Small intestine (tissue), 7 donors: ENCODE measurements around the gene HDGF. TPM values are rescaled to one million over a fixed set of nuclear protein-coding genes. Genes with fewer than 3 reads are reported as not detected.

Experiments used
- DNase-seq, 2 donors: peaks; one replicate each; pipeline versions ENCODE4 v3.0.0 to v3.0.0-alpha.2; 2013
- FAIRE-seq: peaks from 2 replicates; lab custom pipeline; 2012; peaks lifted over from hg19 to GRCh38; lab: Jason Lieb, UNC
- H3K27ac ChIP-seq, 3 donors: one replicate each; pipeline ENCODE4 v1.5.1; 2013; ENCODE audit warnings: low read length in 2 of 3, mild to moderate bottlenecking in 2 of 3, control low read depth in 1 of 3, inconsistent platforms in 1 of 3, low read depth in 1 of 3, moderate library complexity in 1 of 3
- H3K27me3 ChIP-seq, 3 donors: one replicate each; pipeline ENCODE4 v1.6.1; 2013; ENCODE audit warnings: low read length in 3 of 3, inconsistent platforms in 1 of 3; ENCODE audit not compliant: control insufficient read depth in 3 of 3, insufficient read depth in 3 of 3
- H3K36me3 ChIP-seq, 3 donors: one replicate each; pipeline ENCODE4 v1.6.1; 2013; ENCODE audit warnings: low read length in 3 of 3, inconsistent platforms in 1 of 3, low read depth in 1 of 3, mild to moderate bottlenecking in 1 of 3, moderate library complexity in 1 of 3; ENCODE audit not compliant: control insufficient read depth in 3 of 3, insufficient read depth in 2 of 3
- H3K4me1 ChIP-seq, 3 donors: one replicate each; pipeline ENCODE4 v1.6.1; 2013; ENCODE audit warnings: low read length in 2 of 3, inconsistent platforms in 1 of 3, low read depth in 1 of 3, mild to moderate bottlenecking in 1 of 3, moderate library complexity in 1 of 3; ENCODE audit not compliant: control insufficient read depth in 3 of 3, insufficient read depth in 2 of 3
- H3K4me3 ChIP-seq, 3 donors: one replicate each; pipeline ENCODE4 v1.5.1; 2013; ENCODE audit warnings: low read length in 3 of 3, control low read depth in 1 of 3, inconsistent platforms in 1 of 3, low read depth in 1 of 3, mild to moderate bottlenecking in 1 of 3, moderate library complexity in 1 of 3
- H3K9me3 ChIP-seq, 2 donors: one replicate each; pipeline ENCODE4 v1.6.1; 2013; ENCODE audit warnings: low read depth in 1 of 2, low read length in 1 of 2; ENCODE audit not compliant: control insufficient read depth in 2 of 2, insufficient read depth in 1 of 2
- WGBS, 3 donors: extraction: QIAGEN DNeasy Blood & Tissue Kit; methylation state at CpG; one replicate each; pipeline ENCODE4 v1.1.7; 2013; 5-methylcytosine and 5-hydroxymethylcytosine counted together
- polyA plus RNA-seq, 4 donors: library from polyadenylated mRNA; stranded (reverse) in 3 of 4; unstranded in 1 of 4; fragments of 200-250 nt in 3 of 4; fragments of 120-200 nt in 1 of 4; gene quantifications; one replicate each; pipeline versions ENCODE4 v1.2.1 to v1.2.3, GENCODE V29; 2013
- donor health status: healthy with polysubstance abuse.
- donor health status: control.
- donor health status: control.
- donor health status: Bipolar disorder and iron deficiency.
- donor health status: healthy.

HDGF gene
- polyA plus RNA-seq, 4 donors: 244 to 308 (median 277) TPM

DNA sequence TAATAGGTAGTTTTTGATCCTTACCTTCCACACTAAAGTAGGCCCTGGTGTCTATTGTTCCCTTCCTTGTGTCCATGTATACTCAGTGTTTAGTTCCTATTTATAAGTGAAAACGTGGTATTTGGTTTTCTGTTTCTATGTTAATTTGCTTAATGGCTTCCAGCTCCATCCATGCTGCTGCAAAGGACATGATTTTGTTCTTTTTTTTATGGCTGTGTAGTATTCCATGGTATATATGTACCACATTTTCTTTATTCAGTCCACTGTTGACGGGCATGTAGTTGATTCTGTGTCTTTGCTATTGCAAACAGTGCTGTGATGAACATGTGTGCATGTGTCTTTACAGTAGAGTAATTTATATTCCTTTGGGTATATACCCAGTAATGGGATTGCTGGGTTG, 36.7 kb upstream of the HDGF start:
- Histone ChIP-seq H3K9me3 (no peaks in the 10 kb centered on the region), H3K27ac (no peak overlapping the region), H3K36me3 (peaks cover 24 to 67% (median 24%) of the 10 kb centered on the region in 3 donors), H3K4me3 (no peak overlapping the region), H3K4me1 (no peaks in the 10 kb centered on the region), H3K27me3 (no peaks in the 10 kb centered on the region)
- no peak for FAIRE-seq
- 93 to 96% (median 94%) methylated on average over 2 of the region's 2 CpGs for WGBS, 3 donors
- DNase-seq: no peak

DNA sequence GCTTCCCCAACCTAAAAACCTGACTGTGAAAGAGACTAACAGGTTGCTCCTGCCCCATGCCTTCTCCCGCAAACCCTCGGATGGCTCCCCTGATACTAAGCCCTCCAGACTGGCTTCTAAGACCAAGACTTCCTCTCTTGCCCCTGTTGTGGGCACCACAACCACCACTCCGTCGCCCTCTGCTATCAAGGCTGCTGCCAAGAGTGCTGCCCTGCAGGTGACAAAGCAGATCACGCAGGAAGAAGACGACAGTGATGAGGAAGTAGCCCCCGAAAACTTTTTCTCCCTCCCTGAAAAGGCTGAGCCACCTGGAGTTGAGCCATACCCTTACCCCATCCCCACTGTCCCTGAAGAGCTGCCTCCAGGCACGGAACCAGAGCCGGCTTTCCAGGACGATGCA, 35.2 kb upstream of the HDGF start:
- H3K9me3 ChIP-seq: no peaks in the 10 kb centered on the region
- whole genome bisulfite sequencing, 3 donors: 85 to 94% (median 88%) methylated on average over 10 of the region's 10 CpGs
- H3K27ac ChIP-seq: no peak overlapping the region
- no peaks in the 10 kb centered on the region for H3K27me3 ChIP-seq
- H3K36me3 ChIP-seq: peaks cover 18 to 63% (median 23%) of the 10 kb centered on the region in 3 donors
- no peaks in the 10 kb centered on the region for H3K4me1 ChIP-seq
- DNase-seq (no peak), FAIRE-seq (no peak)
- no peak overlapping the region for H3K4me3 ChIP-seq

DNA sequence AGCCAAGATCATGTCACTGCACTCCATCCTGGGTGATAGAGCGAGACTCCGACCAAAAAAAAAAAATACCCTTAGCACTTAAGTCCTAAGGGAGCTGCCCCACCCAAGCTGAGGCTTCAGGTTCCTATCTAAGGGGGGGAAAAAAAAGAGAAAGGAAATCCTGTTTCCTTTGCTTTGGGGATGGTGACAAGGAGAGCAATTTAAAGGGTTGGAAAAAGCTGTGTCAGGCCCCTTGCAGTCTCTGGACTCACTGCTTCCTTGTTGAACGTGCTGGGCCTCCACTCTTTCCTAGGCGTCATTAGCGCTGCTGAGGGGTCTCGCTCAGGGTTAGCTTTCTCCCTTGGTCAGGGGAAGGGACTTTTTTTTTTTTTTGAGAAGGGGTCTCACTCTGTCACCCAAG, 34.0 kb upstream of the HDGF start:
- FAIRE-seq (no peak), DNase-seq (no peak)
- Histone ChIP-seq H3K4me3 (no peak overlapping the region), H3K9me3 (no peaks in the 10 kb centered on the region), H3K27ac (no peak overlapping the region), H3K4me1 (no peaks in the 10 kb centered on the region), H3K27me3 (no peaks in the 10 kb centered on the region), H3K36me3 (peaks cover 12 to 61% (median 19%) of the 10 kb centered on the region in 3 donors)
- WGBS, 3 donors: 86 to 98% (median 96%) methylated on average over 6 of the region's 6 CpGs

DNA sequence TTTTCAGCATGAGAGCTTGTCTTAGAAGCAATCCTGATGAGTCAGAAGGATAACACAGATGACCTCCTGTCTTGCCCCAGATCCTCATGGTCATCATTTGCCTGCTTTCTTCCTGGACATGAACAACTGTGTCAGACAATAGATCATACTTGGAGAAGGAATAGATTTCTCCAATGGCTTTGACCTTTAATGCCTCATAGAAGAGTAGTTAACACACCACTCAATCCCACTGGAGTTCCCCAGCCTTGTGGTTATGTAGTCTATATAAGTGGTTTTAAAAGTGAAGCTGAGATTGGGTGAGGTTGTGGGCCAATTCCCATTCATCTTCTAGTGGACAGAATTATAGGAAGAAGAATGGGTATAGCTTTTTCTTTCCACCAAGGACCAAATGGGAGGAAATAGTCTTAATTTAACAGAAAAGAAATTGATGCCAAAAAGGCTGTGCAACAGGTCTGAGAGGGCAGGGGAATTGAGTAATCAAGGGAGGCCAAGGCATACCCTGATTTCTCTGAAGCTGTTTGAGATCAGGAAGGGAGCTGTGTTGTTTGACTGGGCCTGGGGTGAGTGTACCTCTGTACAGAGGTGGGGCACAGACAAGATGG, 30.2 kb upstream of the HDGF start:
- H3K9me3 ChIP-seq: no peaks in the 10 kb centered on the region
- no peak overlapping the region for H3K4me3 ChIP-seq
- peaks cover 5 to 55% (median 13%) of the 10 kb centered on the region in 3 donors for H3K36me3 ChIP-seq
- H3K4me1 ChIP-seq: peaks cover 0 to 2% (median 0%) of the 10 kb centered on the region in 3 donors
- H3K27me3 ChIP-seq: no peaks in the 10 kb centered on the region
- no peak for DNase-seq
- H3K27ac ChIP-seq: no peak overlapping the region
- no peak for FAIRE-seq

DNA sequence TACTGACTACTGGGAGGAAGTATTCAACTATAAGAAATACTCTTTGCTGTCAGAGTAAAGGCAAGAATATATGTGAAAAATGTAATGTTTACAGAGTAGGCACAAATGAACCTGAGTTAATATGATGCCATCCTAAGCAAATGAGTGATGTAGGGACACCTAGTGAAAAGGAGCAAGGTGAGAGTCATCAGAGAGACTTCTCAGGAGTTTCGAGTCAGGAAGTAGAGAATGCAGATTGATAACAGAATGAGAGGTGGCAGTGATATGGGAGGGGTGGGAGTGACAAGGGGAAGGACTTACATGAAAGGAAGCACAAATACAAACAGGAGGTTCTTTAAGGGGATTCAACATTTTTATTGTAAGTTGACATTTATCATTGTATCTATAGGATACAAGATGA, 26.1 kb upstream of the HDGF start:
- FAIRE-seq: no peak
- 24 to 41% (median 33%) methylated on average over 1 of the region's 1 CpG for WGBS, 3 donors

DNA sequence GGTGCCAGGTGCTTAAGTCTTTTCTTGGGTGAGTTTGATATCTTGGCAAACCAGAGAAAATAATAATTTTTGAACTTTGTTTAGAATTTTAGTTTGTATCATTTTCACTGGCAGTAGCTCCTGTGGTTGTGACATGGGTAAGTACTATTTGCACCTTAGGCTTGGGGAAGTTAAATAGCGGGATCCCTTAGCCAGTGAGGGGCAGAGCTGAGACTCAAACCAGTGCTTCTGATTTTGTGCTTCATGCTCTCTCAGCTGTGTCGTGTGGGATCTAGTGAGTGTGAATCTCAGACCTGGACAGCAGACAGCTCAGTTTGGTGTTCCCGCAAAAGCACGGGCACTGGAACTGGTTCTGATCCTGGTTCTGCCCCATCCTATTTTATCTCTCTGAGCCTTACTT, 25.5 kb upstream of the HDGF start:
- Histone ChIP-seq H3K9me3 (no peaks in the 10 kb centered on the region), H3K4me1 (peaks cover 2 to 8% (median 6%) of the 10 kb centered on the region in 3 donors), H3K27ac (no peak overlapping the region), H3K36me3 (peaks cover 0 to 34% (median 2%) of the 10 kb centered on the region in 3 donors), H3K4me3 (no peak overlapping the region), H3K27me3 (no peaks in the 10 kb centered on the region)
- FAIRE-seq: no peak
- WGBS, 3 donors: 71 to 77% (median 74%) methylated on average over 4 of the region's 4 CpGs
- no peak for DNase-seq

More for the DNA sequence above, 26.1 kb upstream of the HDGF start:
- Histone ChIP-seq H3K36me3 (peaks cover 0 to 34% (median 2%) of the 10 kb centered on the region in 3 donors), H3K9me3 (no peaks in the 10 kb centered on the region), H3K4me1 (peaks cover 2 to 8% (median 6%) of the 10 kb centered on the region in 3 donors), H3K27ac (no peak overlapping the region), H3K27me3 (no peaks in the 10 kb centered on the region), H3K4me3 (no peak overlapping the region)
- no peak for DNase-seq

DNA sequence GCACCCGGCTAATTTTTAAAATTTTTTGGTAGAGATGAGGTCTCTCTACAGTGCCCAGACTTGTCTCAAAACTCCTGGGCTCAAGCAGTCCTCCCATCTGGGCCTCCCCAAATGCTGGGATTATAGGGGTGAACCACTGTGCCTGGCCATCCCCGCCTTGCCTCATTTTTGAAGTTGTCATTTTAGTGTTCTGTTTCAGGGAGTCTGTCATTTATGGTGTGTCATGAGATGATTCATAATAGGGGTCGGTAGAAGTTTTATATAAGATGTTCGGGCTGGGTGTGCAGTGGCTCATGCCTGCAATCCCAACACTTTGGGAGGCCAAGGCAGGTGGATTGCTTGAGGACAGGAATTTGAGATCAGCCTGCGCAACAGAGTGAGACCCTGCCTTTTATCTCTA, 24.3 kb upstream of the HDGF start:
- DNase-seq: no peak
- WGBS, 3 donors: 81 to 84% (median 84%) methylated on average over 5 of the region's 5 CpGs
- no peak for FAIRE-seq
- Histone ChIP-seq H3K4me1 (peaks cover 2 to 8% (median 8%) of the 10 kb centered on the region in 3 donors), H3K27ac (no peak overlapping the region), H3K9me3 (no peaks in the 10 kb centered on the region), H3K4me3 (no peak overlapping the region), H3K36me3 (peaks cover 0 to 40% (median 2%) of the 10 kb centered on the region in 3 donors), H3K27me3 (no peaks in the 10 kb centered on the region)

DNA sequence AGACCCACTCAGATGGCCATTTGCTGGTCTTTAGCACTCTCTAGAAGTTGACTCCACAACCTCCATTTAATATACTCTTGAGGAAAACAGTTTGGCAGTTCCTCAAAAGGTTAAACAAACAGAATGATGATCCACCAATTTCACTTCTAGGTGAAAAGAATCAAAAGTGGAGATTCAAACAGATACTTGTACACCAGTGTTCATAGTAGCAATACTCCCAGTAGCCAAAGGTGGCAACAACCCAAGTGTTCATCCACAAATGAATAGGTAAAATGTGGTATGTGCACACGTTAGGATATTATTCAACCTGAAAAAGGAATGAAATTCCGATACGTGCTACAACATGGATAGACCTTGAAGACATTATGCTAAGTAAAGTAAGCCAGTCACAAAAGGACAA, 22.1 kb upstream of the HDGF start:
- no peak for FAIRE-seq
- no peak overlapping the region for H3K4me3 ChIP-seq
- peaks cover 4 to 16% (median 11%) of the 10 kb centered on the region in 3 donors for H3K4me1 ChIP-seq
- DNase-seq: no peak
- no peaks in the 10 kb centered on the region for H3K27me3 ChIP-seq
- H3K9me3 ChIP-seq: no peaks in the 10 kb centered on the region
- no peak overlapping the region for H3K27ac ChIP-seq
- 77 to 85% (median 83%) methylated on average over 3 of the region's 3 CpGs for WGBS, 3 donors
- H3K36me3 ChIP-seq: peaks cover 0 to 28% (median 3%) of the 10 kb centered on the region in 3 donors
